SK-N-SH treated with all-trans-retinoic acid at 6 μM for 48 hours (cell line): ENCODE results near the gene SDC3.

Source experiments
- ATAC-seq: fragments of 200-7000 bp; cut with Tn5 transposase; 3 replicates; pipeline ENCODE4 v1.9.1; 2020; ENCODE audit warnings: mild to moderate bottlenecking, moderate library complexity
- BACH2 ChIP-seq: fragments of 250-450 bp; sonication (Bioruptor Pico); IDR thresholded peaks from 2 replicates; pipeline ENCODE4 v1.9.0; 2021; ENCODE audit warnings: mild to moderate bottlenecking, borderline replicate concordance
- CREB5 ChIP-seq: fragments of 250-450 bp; sonication (Bioruptor Pico); IDR thresholded peaks from 2 replicates; pipeline ENCODE4 v1.5.1; 2020; ENCODE audit warnings: low read depth, mild to moderate bottlenecking, moderate library complexity
- CSDC2 ChIP-seq: fragments of 250-450 bp; sonication (Bioruptor Pico); IDR thresholded peaks from 2 replicates; pipeline ENCODE4 v1.5.0; 2020; ENCODE audit warnings: mild to moderate bottlenecking, moderate library complexity
- CSRNP3 ChIP-seq: fragments of 250-450 bp; sonication (Bioruptor Pico); IDR thresholded peaks from 2 replicates; pipeline ENCODE4 v1.5.1; 2021; ENCODE audit warnings: mild to moderate bottlenecking, moderate library complexity
- ESRRG ChIP-seq: fragments of 250-450 bp; sonication (Bioruptor Pico); IDR thresholded peaks from 2 replicates; pipeline ENCODE4 v1.6.1; 2021; ENCODE audit warnings: mild to moderate bottlenecking
- GLIS3 ChIP-seq: fragments of 250-450 bp; sonication (Bioruptor Pico); IDR thresholded peaks from 2 replicates; pipeline ENCODE4 v1.5.0; 2020; ENCODE audit warnings: mild to moderate bottlenecking, moderate library complexity
- ISL1 ChIP-seq: fragments of 250-450 bp; sonication (Bioruptor Pico); IDR thresholded peaks from 2 replicates; pipeline ENCODE4 v2.1.2; 2022; ENCODE audit warnings: mild to moderate bottlenecking, moderate library complexity
- OSR1 ChIP-seq: fragments of 250-450 bp; sonication (Bioruptor Pico); IDR thresholded peaks from 2 replicates; pipeline ENCODE4 v1.8.0; 2022; ENCODE audit warnings: moderate library complexity, mild to moderate bottlenecking, inconsistent platforms
- PPARA ChIP-seq: fragments of 250-450 bp; sonication (Bioruptor Pico); IDR thresholded peaks from 2 replicates; pipeline ENCODE4 v1.5.0; 2020; ENCODE audit warnings: mild to moderate bottlenecking, borderline replicate concordance
- RARB ChIP-seq: fragments of 250-450 bp; sonication (Bioruptor Pico); IDR thresholded peaks from 2 replicates; pipeline ENCODE4 v1.8.0; 2021; ENCODE audit warnings: mild to moderate bottlenecking, moderate library complexity
- SNAI2 ChIP-seq: fragments of 250-450 bp; sonication (Bioruptor Pico); IDR thresholded peaks from 2 replicates; pipeline ENCODE4 v1.5.0; 2020; ENCODE audit warnings: mild to moderate bottlenecking, moderate library complexity
- TCF4 ChIP-seq: fragments of 250-450 bp; sonication (Bioruptor Pico); IDR thresholded peaks from 2 replicates; pipeline ENCODE4 v1.8.0; 2021; ENCODE audit warnings: mild to moderate bottlenecking, moderate library complexity, borderline replicate concordance
- TOX ChIP-seq: fragments of 250-450 bp; sonication (Bioruptor Pico); IDR thresholded peaks from 2 replicates; pipeline ENCODE4 v1.8.0; 2021; ENCODE audit warnings: mild to moderate bottlenecking, moderate library complexity, borderline replicate concordance
- TSHZ2 ChIP-seq: fragments of 250-450 bp; sonication (Bioruptor Pico); IDR thresholded peaks from 2 replicates; pipeline ENCODE4 v1.5.0; 2020; ENCODE audit warnings: mild to moderate bottlenecking, moderate library complexity
- ZC3H10 ChIP-seq: fragments of 250-450 bp; sonication (Bioruptor Pico); IDR thresholded peaks from 2 replicates; pipeline ENCODE4 v1.5.1; 2021; ENCODE audit warnings: mild to moderate bottlenecking, moderate library complexity
- ZFP3 ChIP-seq: fragments of 250-450 bp; sonication (Bioruptor Pico); IDR thresholded peaks from 2 replicates; pipeline ENCODE4 v1.5.0; 2020; ENCODE audit warnings: mild to moderate bottlenecking, moderate library complexity
- ZNF565 ChIP-seq: fragments of 450-650 bp; formaldehyde crosslinking; conservative IDR thresholded peaks from 2 replicates; pipeline ENCODE4 v1.5.0; 2020; ENCODE audit warnings: low read depth, mild to moderate bottlenecking, moderate library complexity
- ZNF70 ChIP-seq: fragments of 450-650 bp; formaldehyde crosslinking; IDR thresholded peaks from 2 replicates; pipeline ENCODE4 v1.5.0; 2020; ENCODE audit warnings: mild to moderate bottlenecking, moderate library complexity
- ZNF8 ChIP-seq: fragments of 450-650 bp; formaldehyde crosslinking; IDR thresholded peaks from 2 replicates; pipeline ENCODE4 v1.5.0; 2020; ENCODE audit warnings: mild to moderate bottlenecking, moderate library complexity

SDC3 gene

GRCh38 chr1:30878559-30878958, 30.0 kb downstream of the SDC3 start:
- ATAC-seq = no peak
- TF ChIP-seq CREB5 (CRISPR knock-in tag) (no peak), ZNF8 (CRISPR knock-in tag) (no peak), ESRRG (CRISPR knock-in tag) (no peak), TOX (no peak), ISL1 (CRISPR knock-in tag) (no peak), PPARA (CRISPR knock-in tag) (no peak), TCF4 (CRISPR knock-in tag) (no peak), ZC3H10 (CRISPR knock-in tag) (no peak)

- TF ChIP-seq CREB5 (CRISPR knock-in tag) (no peak), SNAI2 (CRISPR knock-in tag) (no peak), RARB (CRISPR knock-in tag) (no peak), ZFP3 (no peak), OSR1 (CRISPR knock-in tag) (no peak)
- ATAC-seq = no peak
Observed at GRCh38 chr1:30878016-30878415, 30.5 kb downstream of the SDC3 start.

- ATAC-seq = no peak
- TF ChIP-seq GLIS3 (CRISPR knock-in tag) (no peak), CSRNP3 (no peak), ZNF565 (CRISPR knock-in tag) (no peak), SNAI2 (CRISPR knock-in tag) (no peak), CREB5 (CRISPR knock-in tag) (no peak), ZC3H10 (CRISPR knock-in tag) (no peak), ZNF70 (CRISPR knock-in tag) (no peak), PPARA (CRISPR knock-in tag) (no peak), BACH2 (CRISPR knock-in tag) (no peak), CSDC2 (CRISPR knock-in tag) (no peak)
- TF ChIP-seq, all 23 proteins: peak for 0
Observed at GRCh38 chr1:30877205-30877912, 31.2 kb downstream of the SDC3 start.

GRCh38 chr1:30876451-30877204, 31.9 kb downstream of the SDC3 start:
- ATAC-seq = no peak
- no peak for TF ChIP-seq SNAI2 (CRISPR knock-in tag)
- TF ChIP-seq CREB5 (CRISPR knock-in tag) = no peak
- TF ChIP-seq TSHZ2 = no peak
- TF ChIP-seq CSDC2 (CRISPR knock-in tag) = no peak
